Upper lobe of left lung (tissue), 6 donors: ENCODE data around the gene CBL. TPM values are rescaled to one million over a fixed set of nuclear protein-coding genes. Genes with fewer than 3 reads are reported as not detected.

ENCODE experiments used
- ATAC-seq, 2 donors: fragments of 200-7000 bp; cut with Tn5 transposase; one replicate each; pipeline ENCODE4 v1.9.1; 2022; ENCODE audit warnings: mild to moderate bottlenecking in 2 of 2, moderate library complexity in 2 of 2; ENCODE audit not compliant: low FRiP score in 2 of 2
- DNase-seq, 2 donors: peaks; one replicate each; pipeline ENCODE4 v3.0.0-alpha.2; 2019 to 2020
- H3K27ac ChIP-seq, 4 donors: fragments of 200-600 bp; sonication (generic); one replicate each; pipeline ENCODE4 v1.5.1; 2016 to 2019
- H3K27me3 ChIP-seq, 4 donors: fragments of 200-600 bp; sonication (generic); one replicate each; pipeline ENCODE4 v1.5.1; 2017 to 2019
- H3K36me3 ChIP-seq, 4 donors: fragments of 200-600 bp; sonication (generic); one replicate each; pipeline ENCODE4 v1.5.1; 2016 to 2019
- H3K4me1 ChIP-seq, 4 donors: fragments of 200-600 bp; sonication (generic); one replicate each; pipeline ENCODE4 v1.5.1; 2018 to 2019
- H3K4me3 ChIP-seq, 4 donors: fragments of 200-600 bp; sonication (generic); one replicate each; pipeline ENCODE4 v1.5.1; 2017 to 2019; ENCODE audit warnings: mild to moderate bottlenecking in 2 of 4, moderate library complexity in 1 of 4
- H3K9me3 ChIP-seq, 4 donors: fragments of 200-600 bp; sonication (generic); one replicate each; pipeline ENCODE4 v1.5.1; 2018 to 2019
- CTCF ChIP-seq, 6 experiments: fragments of 450-650 bp in 4 of 6; fragments of 200-600 bp in 2 of 6; sonication (generic) in 2 of 6; IDR thresholded peaks; one replicate each; pipeline ENCODE4 v1.5.1; 2016 to 2019; ENCODE audit warnings: antibody characterized with exemption in 6 of 6
- EP300 ChIP-seq, 4 donors: sonication (generic); formaldehyde crosslinking; IDR thresholded peaks; one replicate each; pipeline ENCODE4 v1.5.1; 2017; ENCODE audit warnings: antibody characterized with exemption in 4 of 4, control low read depth in 2 of 4
- POLR2A ChIP-seq, 4 donors: fragments of 450-650 bp; IDR thresholded peaks; one replicate each; pipeline ENCODE4 v1.5.1; 2016 to 2017; ENCODE audit warnings: antibody characterized with exemption in 4 of 4, mild to moderate bottlenecking in 2 of 4
- POLR2AphosphoS5 ChIP-seq, 2 donors: sonication (generic); formaldehyde crosslinking; IDR thresholded peaks; one replicate each; pipeline ENCODE4 v1.5.1; 2017; ENCODE audit warnings: antibody characterized with exemption in 2 of 2
- WGBS, 2 donors: methylation state at CpG; one replicate each; pipeline ENCODE4 v1.1.5; 2017 to 2018; 5-methylcytosine and 5-hydroxymethylcytosine counted together
- total RNA-seq, 6 donors: library from RNA; depleted of rRNA in 4 of 6; stranded (reverse); fragments of >200 nt in 4 of 6; gene quantifications; one replicate each; pipeline versions ENCODE4 v1.1.0 to v1.2.1, GENCODE V29; 2016 to 2021
- donor health status: DM: no; HTN: no; CAD: no; lungs with moderate emphysema.
- donor health status: DM: no; HTN: yes; CAD: no; lungs with severe emphysema.

The CBL gene
- total RNA-seq, 6 donors from 2014 or later: 15.4 to 32.2 (median 18.9) TPM

DNA sequence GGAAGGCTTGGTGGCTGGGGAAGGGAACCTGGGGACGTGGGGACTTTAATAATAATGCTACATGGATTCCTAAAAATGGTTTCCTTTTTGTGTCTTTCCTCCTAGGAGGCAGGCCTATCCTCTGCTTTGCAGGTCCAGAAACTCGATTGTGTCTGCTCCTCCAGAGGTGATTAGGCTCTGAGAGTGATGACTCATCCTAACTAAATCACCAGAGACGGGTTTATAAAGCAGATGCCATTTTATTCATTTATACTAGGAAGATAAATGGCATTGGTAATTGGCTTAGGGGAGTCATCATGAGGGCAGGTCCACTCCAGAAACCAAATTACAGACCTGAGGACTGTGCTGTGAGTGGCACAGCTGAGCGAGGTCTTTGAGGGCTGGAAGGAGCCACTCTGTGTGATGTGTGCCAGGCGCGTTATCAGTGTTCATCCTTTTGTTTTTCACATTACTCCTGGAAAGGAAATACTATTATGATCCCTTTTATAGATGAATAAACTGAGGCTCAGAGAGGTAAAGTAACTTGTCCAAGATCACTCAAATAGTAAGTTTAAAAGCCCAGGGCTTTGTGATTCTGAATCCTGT lies 30.6 kb upstream of the CBL start:
- Histone ChIP-seq H3K4me3 (no peak overlapping the region), H3K4me1 (no peaks in the 10 kb centered on the region), H3K36me3 (peaks cover 6 to 52% (median 35%) of the 10 kb centered on the region in 4 donors), H3K27ac (no peak overlapping the region), H3K9me3 (no peaks in the 10 kb centered on the region), H3K27me3 (no peaks in the 10 kb centered on the region)
- ATAC-seq: no peak
- TF ChIP-seq EP300 (IDR thresholded peaks at IDR 0.05) (no peak), CTCF (IDR thresholded peaks at IDR 0.05) (no peak), POLR2AphosphoS5 (IDR thresholded peaks at IDR 0.05) (no peak), POLR2A (IDR thresholded peaks at IDR 0.05) (no peak)
- DNase-seq: no peak
- WGBS, 2 donors: 76 to 79% methylated on average over 6 of the region's 6 CpGs

DNA sequence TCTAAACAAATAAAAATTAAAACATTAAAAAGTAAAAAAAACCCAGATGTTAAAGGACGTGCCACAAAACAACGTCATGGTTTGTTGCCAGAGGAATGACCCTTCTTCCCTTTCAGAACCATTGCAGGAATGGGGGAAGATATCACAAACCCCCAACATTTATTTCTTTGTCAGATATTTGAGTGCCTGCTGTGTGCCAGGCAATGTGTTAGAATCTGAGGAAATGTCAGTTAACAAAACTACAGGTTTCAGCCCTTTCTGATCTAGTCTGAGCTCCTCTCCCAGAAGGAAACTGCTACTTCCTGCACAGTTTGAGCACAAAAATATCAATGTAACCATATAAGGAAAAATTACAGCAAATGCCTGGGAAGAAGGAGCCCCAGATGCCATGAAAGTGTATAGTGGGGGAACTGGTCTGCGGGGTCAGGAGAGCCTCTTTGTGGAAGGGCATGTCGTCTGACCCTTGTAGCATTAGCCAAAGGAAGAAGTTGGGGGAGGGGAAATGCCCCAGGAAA lies 27.9 kb upstream of the CBL start:
- no peaks in the 10 kb centered on the region for H3K4me1 ChIP-seq
- no peak overlapping the region for H3K4me3 ChIP-seq
- TF ChIP-seq CTCF (IDR thresholded peaks at IDR 0.05): no peak
- TF ChIP-seq POLR2A (IDR thresholded peaks at IDR 0.05): no peak
- TF ChIP-seq EP300 (IDR thresholded peaks at IDR 0.05): no peak
- TF ChIP-seq POLR2AphosphoS5 (IDR thresholded peaks at IDR 0.05): no peak
- no peak for ATAC-seq
- no peaks in the 10 kb centered on the region for H3K9me3 ChIP-seq
- no peak overlapping the region for H3K27ac ChIP-seq
- no peaks in the 10 kb centered on the region for H3K27me3 ChIP-seq
- H3K36me3 ChIP-seq: peaks cover 6 to 65% (median 41%) of the 10 kb centered on the region in 4 donors
- WGBS, 2 donors: 65 to 67% methylated on average over 4 of the region's 4 CpGs
- no peak for DNase-seq

DNA sequence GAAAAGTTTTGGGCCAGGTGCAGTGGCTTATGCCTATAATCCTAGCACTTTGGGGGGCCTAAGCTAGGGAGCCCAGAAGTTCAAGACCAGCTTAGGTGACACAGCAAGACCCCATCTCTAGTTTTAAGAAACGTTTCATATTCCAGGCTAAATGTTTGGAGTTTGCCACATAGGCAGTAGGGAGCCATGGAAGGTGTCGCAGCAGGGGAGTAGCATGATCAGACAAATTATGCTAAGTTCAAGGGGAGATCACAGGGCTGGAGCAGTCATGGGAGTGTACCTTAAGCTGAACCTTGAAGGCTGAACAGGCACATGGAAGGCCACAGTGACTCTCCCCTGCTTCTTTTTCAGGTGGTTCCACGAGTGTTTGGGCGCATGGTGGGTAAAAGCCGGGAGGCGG lies 26.8 kb upstream of the CBL start:
- TF ChIP-seq POLR2AphosphoS5 (IDR thresholded peaks at IDR 0.05) (no peak), CTCF (IDR thresholded peaks at IDR 0.05) (no peak), EP300 (IDR thresholded peaks at IDR 0.05) (no peak), POLR2A (IDR thresholded peaks at IDR 0.05) (no peak)
- ATAC-seq: no peak
- no peaks in the 10 kb centered on the region for H3K27me3 ChIP-seq
- H3K4me1 ChIP-seq: no peaks in the 10 kb centered on the region
- H3K36me3 ChIP-seq: peaks cover 6 to 60% (median 32%) of the 10 kb centered on the region in 4 donors
- H3K9me3 ChIP-seq: no peaks in the 10 kb centered on the region
- no peak overlapping the region for H3K27ac ChIP-seq
- no peak overlapping the region for H3K4me3 ChIP-seq
- no peak for DNase-seq
- 94 to 96% methylated on average over 6 of the region's 6 CpGs for WGBS, 2 donors

- TF ChIP-seq POLR2A (IDR thresholded peaks at IDR 0.05): no peak
- TF ChIP-seq EP300 (IDR thresholded peaks at IDR 0.05): no peak
- no peak for TF ChIP-seq POLR2AphosphoS5 (IDR thresholded peaks at IDR 0.05)
- TF ChIP-seq CTCF (IDR thresholded peaks at IDR 0.05): no peak
- Histone ChIP-seq H3K27me3 (no peaks in the 10 kb centered on the region), H3K36me3 (peaks cover under 1 to 54% (median 26%) of the 10 kb centered on the region in 4 donors), H3K4me1 (no peaks in the 10 kb centered on the region), H3K4me3 (no peak overlapping the region), H3K27ac (no peak overlapping the region), H3K9me3 (no peaks in the 10 kb centered on the region)
- ATAC-seq (no peak), DNase-seq (no peak)
- WGBS, 2 donors: 92 to 93% methylated on average over 5 to 10 of the region's 10 CpGs
These were observed 26.2 kb upstream of the CBL start for GRCh38 chr11:119179983-119180382.
